Neutrophil (primary cell): ENCODE data around the gene SELP.

Experiments used
- H3K27ac ChIP-seq: fragments of 200-600 bp; sonication (generic); 2 replicates; pipeline ENCODE4 v1.5.1; 2016; ENCODE audit warnings: mild to moderate bottlenecking, moderate library complexity
- H3K27me3 ChIP-seq: fragments of 200-600 bp; sonication (generic); 2 replicates; pipeline ENCODE4 v1.6.0; 2016; ENCODE audit warnings: mild to moderate bottlenecking
- H3K36me3 ChIP-seq: fragments of 200-600 bp; sonication (generic); 2 replicates; pipeline ENCODE4 v1.5.1; 2017
- H3K4me1 ChIP-seq, 2 experiments: fragments of 200-600 bp in 1 of 2; sonication (generic) in 1 of 2; 1 replicate in 1 of 2; 2 replicates in 1 of 2; pipeline versions ENCODE4 v1.5.1 to v1.6.1; 2013 to 2016; ENCODE audit warnings: low read depth in 1 of 2, low read length in 1 of 2, mild to moderate bottlenecking in 1 of 2, moderate library complexity in 1 of 2; ENCODE audit not compliant: control insufficient read depth in 1 of 2, insufficient read depth in 1 of 2
- H3K4me3 ChIP-seq, 2 experiments: fragments of 200-600 bp in 1 of 2; sonication (generic) in 1 of 2; 1 replicate in 1 of 2; 2 replicates in 1 of 2; pipeline ENCODE4 v1.5.1; 2013 to 2016; ENCODE audit warnings: low read depth in 1 of 2, low read length in 1 of 2, mild to moderate bottlenecking in 1 of 2, moderate library complexity in 1 of 2
- H3K9me3 ChIP-seq: fragments of 200-600 bp; sonication (generic); 2 replicates; pipeline ENCODE4 v1.5.1; 2016
- CTCF ChIP-seq: fragments of 200-600 bp; sonication (generic); IDR thresholded peaks from 2 replicates; pipeline ENCODE4 v1.5.1; 2016; ENCODE audit warnings: antibody characterized with exemption

Gene SELP

GRCh38 chr1:169568497-169568896, 61.4 kb downstream of the SELP start:
- H3K9me3 ChIP-seq, result no peaks in the 10 kb centered on the region
- H3K4me1 ChIP-seq, result no peaks in the 10 kb centered on the region
- H3K36me3 ChIP-seq, result peaks cover 69% of the 10 kb centered on the region
- TF ChIP-seq CTCF, result no peak
- no peak overlapping the region for H3K4me3 ChIP-seq
- H3K27ac ChIP-seq, result no peak overlapping the region
- no peaks in the 10 kb centered on the region for H3K27me3 ChIP-seq

- no peaks in the 10 kb centered on the region for H3K9me3 ChIP-seq
- peaks cover 43% of the 10 kb centered on the region for H3K36me3 ChIP-seq
- H3K4me1 ChIP-seq, result no peaks in the 10 kb centered on the region
- no peak overlapping the region for H3K27ac ChIP-seq
- H3K27me3 ChIP-seq, result no peaks in the 10 kb centered on the region
- no peak overlapping the region for H3K4me3 ChIP-seq
- no peak for TF ChIP-seq CTCF
Observed at GRCh38 chr1:169565335-169566271, 64.3 kb downstream of the SELP start.

GRCh38 chr1:169563650-169564049, 66.3 kb downstream of the SELP start:
- TF ChIP-seq CTCF, result no peak
- Histone ChIP-seq H3K9me3 (no peaks in the 10 kb centered on the region), H3K27ac (no peak overlapping the region), H3K4me1 (no peaks in the 10 kb centered on the region), H3K36me3 (peaks cover 50% of the 10 kb centered on the region), H3K27me3 (no peaks in the 10 kb centered on the region), H3K4me3 (no peak overlapping the region)

- H3K27ac ChIP-seq, result no peak overlapping the region
- H3K27me3 ChIP-seq, result no peaks in the 10 kb centered on the region
- H3K4me1 ChIP-seq, result no peaks in the 10 kb centered on the region
- TF ChIP-seq CTCF, result no peak
- no peak overlapping the region for H3K4me3 ChIP-seq
- H3K36me3 ChIP-seq, result peaks cover 55% of the 10 kb centered on the region
- H3K9me3 ChIP-seq, result no peaks in the 10 kb centered on the region
Observed at GRCh38 chr1:169563019-169563615, 66.8 kb downstream of the SELP start.

DNA sequence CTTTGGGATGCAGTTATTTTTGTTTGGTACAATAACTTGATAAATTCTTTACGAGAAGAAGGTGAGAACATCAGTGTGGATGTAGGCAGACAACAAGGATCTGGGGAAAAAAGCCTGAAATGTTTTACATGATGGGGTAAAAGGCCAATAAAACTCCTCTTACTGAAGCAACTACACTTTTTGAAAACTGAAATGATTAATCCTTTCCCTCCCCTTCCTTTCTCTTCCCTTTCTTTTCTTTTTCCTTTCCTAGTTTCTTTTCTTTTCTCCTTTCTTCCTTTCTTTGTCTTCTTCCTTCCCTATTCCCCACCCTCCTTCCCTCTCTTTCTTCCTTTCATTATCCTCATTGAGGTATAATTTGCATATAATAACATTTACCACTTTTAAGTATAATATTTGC, 68.2 kb downstream of the SELP start:
- Histone ChIP-seq H3K4me1 (no peaks in the 10 kb centered on the region), H3K36me3 (peaks cover 57% of the 10 kb centered on the region), H3K27me3 (no peaks in the 10 kb centered on the region), H3K9me3 (no peaks in the 10 kb centered on the region), H3K27ac (no peak overlapping the region), H3K4me3 (no peak overlapping the region)
- no peak for TF ChIP-seq CTCF
